HG03103 (cell line): ENCODE results near the gene CYTH1.
A peak's percentile ranks its signal among the peaks of the same experiment; 100 is the strongest.

ENCODE experiments used
- ATAC-seq: cut with Tn5 transposase; IDR thresholded peaks from one replicate; pipeline ENCODE4 v1.9.1; 2021; ENCODE audit warnings: low read depth; ENCODE audit not compliant: unreplicated experiment

Gene CYTH1

GRCh38 chr17:78738278-78738677, 43.8 kb downstream of the CYTH1 start:
- no peak for ATAC-seq

DNA sequence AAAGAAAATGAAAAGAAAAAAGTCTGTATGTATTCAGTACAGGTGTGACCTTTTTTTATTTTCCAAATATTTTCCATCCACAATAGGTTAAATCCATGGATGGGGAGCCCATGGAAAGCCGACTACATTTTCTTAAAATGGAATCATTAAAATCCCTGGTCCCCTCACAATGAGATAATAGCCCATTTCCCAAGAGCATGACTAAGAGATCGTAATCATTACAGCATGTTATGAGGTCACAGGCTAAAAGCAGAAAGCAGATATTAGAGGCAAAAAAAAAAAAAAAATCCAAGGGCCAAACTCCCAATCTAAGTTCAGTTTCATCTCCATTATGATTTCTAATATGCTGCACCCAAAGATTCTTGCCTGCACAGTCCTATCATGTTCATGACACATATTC, 44.7 kb downstream of the CYTH1 start:
- no peak for ATAC-seq

- peak; percentile 46 for ATAC-seq
These were observed 45.5 kb downstream of the CYTH1 start for GRCh38 chr17:78736526-78737079.

- ATAC-seq: no peak
These were observed 46.1 kb downstream of the CYTH1 start for GRCh38 chr17:78735832-78736525.

DNA sequence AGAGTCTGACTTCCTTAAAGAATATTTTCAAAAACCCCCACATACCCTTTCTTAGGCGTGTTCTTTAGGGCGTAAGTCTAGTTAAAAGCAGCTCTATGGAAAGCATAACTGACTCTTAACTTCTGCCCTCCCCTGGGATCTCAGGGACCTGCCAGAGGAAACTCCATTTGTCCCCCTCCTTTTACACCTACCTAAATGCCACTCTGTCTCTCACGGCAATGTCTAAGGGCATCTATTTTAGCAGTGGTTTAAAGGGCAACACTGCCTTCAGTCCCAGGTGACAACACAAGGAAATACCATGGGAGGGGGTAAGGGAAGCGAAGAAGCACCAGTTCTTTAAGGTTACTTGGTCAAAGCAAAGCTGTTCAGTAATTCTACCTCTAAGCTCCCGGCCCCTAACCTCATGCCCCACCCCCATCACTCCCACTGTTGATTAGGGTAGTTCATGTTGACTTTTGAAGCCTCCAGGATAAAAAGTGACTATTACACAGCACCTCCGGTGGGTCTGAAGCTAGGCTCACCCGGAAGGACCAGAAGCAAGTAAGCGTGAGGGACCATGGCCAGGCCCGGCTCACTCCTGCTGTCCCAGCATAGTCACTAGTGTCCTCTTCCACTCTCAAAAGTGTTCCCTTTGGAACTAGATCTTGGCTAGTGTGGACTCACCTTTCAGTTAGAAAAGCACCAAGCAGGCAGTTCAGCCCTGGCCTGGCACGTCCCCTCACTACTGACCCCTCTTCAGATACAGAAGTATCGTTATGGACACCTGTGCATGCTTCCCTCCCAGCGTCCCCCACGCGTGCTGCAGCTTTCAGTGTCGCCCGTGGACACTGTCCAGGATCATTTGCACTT, 47.1 kb downstream of the CYTH1 start:
- no peak for ATAC-seq

GRCh38 chr17:78732354-78732753, 49.7 kb downstream of the CYTH1 start:
- ATAC-seq: no peak

DNA sequence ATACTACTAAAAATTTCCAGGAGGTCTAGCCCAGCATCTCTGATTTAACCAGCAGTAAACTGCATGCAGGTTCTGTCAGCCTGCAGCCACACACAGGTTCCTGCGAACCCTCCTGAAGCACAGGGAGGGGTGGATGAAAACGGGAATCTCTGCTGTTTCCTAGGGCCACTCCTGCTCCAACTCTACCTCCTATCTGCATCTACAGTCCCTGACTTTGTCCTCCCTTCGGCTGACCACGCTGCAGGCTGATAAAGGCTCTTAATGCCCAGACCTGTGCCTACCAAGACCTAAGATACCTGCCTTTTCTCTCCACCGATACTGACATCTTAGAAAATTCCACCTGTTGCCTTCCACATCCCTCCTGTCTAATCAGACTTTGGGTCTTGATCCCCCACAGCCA, 50.2 kb downstream of the CYTH1 start:
- no peak for ATAC-seq

DNA sequence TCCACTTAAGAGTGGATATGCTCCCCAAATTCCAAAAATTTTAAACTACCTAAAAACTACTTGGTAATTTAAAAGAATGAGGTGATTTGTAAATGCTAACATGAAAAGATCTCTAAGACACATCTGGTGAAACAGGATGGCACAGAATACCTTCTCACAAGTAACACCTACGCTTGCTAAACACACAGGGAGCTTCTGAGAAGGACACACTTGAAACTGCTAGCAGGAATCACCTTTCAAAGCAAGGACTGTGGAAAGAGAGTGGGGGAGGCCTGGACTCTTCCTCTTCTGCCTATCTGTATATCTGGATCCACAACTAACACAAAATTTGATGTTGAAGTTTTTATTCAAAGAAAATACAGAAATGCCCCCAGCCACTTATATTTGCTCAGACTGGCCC, 52.4 kb downstream of the CYTH1 start:
- ATAC-seq: no peak

DNA sequence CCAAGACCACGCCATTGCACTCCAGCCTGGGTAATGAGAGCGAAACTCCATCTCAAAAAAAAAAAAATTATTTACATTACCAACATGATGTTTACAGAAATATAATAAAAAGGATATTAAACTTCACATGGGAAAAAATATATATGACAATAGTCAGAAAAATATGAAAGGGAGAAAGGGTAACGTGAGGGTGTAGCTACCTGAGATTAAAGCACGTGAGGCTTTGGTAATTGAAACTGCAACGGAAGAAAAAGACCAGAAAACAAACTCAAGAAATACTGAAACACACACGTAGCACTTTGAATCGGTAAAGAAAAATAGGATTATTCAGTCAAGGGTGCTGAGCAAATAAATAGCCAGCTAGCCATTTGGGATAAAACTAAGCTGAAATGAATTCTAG, 53.6 kb downstream of the CYTH1 start:
- ATAC-seq: no peak

DNA sequence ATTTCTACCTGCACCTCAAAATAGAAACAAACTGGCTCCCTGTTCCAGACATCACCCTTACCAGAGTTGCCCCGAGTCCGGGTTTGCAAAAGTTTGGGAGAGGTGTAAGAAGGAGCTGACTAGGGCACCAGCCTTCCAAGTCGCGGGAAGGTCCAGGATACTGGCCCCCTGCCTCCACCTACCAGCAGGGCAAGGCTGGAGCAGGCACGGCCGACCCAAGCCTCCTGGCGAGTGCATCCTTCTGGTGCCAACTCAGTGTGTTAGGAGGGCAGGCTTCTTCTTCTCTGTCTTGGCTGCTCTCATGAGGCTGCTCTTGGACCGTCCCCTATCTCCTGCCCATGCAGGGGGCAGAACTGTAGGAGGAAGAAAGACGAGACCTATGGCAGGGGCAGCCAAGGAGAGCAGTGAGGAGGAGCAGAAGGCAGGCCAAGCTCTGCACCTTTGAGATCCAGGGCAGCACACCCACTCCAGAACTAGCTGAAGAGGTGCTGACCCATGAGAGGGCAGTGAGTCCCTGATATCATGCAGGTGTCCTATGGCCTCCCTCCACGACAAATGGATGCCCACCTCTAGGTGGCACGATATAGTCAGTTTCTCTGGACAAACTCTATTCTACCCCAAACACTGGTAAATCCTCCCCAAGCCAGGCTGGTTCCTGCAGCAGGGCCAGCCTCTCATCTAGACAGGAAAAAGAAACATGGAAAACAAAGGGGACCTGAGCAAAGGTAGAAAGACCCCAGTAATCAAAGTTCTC, 54.4 kb downstream of the CYTH1 start:
- ATAC-seq: no peak

GRCh38 chr17:78727057-78727456, 55.0 kb downstream of the CYTH1 start:
- ATAC-seq: no peak

- no peak for ATAC-seq
These were observed 55.6 kb downstream of the CYTH1 start for GRCh38 chr17:78726513-78726912.

DNA sequence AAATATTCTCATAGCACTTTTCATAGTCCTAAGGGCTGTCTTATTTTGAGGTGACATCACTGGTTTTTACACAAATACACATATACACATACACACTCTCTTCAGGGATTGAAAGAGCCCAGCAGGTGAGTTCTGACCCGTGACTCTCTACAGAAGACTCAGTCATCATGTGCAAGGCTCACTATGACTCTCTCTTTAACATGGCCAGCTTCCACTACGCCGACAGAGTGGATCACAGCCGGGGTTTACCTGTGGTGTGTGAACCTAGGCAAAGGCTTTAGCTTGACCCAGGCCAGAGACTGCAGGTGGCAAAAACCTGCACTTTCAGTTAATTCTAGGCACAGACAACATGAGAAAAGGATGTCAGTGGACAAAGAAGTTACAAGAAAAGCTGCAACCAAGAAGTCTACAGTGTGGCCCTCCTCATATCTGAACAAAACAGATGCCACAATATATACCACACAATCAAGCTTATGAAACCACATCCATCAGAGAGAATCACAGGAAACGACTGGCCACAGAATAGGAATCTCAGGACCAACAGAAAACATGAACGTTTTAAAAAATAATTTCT, 56.5 kb downstream of the CYTH1 start:
- ATAC-seq: no peak

DNA sequence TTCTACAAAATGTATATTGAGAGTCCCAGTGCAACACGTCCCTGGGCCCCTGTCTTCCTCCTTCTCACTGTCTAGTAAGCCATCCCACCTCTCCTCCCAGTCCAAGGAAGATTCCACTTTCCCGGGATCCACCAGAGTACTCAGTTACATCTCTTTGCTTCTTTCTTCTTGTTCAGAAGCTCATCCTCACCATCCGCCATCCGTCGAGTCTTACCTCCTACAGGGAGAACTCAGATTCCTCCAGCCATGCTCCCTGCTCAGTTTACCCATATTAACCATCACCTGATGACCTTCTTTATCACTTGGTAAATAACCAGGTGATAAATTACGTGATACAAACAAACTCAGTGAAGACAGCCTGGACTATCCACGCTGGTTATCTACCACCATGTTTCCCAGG, 57.1 kb downstream of the CYTH1 start:
- no peak for ATAC-seq

- no peak for ATAC-seq
These were observed 57.5 kb downstream of the CYTH1 start for GRCh38 chr17:78724544-78724943.

- ATAC-seq: no peak
These were observed 58.1 kb downstream of the CYTH1 start for GRCh38 chr17:78723957-78724356.

DNA sequence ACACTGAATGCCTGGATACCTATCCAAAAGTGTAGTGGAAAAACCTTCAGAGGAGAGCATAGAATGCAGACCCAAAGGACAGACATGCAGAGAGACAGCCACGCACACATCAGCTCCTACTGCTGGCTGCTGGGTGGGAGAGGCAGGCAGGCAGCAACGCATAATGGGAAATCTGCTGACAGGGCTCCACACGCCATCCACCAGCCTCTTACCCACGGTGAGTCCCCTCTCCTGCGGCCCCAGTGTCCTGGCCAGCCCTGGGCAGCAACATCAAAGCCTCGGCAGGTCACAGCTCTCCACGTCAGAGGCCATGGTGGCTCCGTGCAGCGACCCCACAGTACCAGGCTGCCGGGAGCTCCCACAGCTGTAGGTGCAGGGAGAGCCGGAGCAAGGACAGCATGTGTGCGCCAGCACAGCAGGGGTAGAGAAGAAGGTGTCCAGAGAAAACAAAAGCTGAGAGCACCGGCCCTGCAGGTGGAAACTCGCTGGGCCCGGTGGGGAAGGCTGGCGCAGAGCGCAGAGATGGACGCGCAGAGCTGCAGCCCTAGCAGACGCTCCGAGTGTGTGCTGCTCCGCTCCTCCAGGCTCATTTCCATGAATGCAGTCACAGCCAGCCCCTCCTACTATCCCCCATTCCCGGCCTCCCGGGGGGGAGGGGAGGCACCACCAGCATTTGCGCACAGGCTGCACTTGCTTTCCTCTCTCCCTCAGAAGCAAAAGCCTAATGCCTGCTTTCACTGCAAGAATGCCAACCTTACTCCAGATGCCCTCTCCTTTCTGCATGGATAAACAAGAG, 58.9 kb downstream of the CYTH1 start:
- no peak for ATAC-seq

DNA sequence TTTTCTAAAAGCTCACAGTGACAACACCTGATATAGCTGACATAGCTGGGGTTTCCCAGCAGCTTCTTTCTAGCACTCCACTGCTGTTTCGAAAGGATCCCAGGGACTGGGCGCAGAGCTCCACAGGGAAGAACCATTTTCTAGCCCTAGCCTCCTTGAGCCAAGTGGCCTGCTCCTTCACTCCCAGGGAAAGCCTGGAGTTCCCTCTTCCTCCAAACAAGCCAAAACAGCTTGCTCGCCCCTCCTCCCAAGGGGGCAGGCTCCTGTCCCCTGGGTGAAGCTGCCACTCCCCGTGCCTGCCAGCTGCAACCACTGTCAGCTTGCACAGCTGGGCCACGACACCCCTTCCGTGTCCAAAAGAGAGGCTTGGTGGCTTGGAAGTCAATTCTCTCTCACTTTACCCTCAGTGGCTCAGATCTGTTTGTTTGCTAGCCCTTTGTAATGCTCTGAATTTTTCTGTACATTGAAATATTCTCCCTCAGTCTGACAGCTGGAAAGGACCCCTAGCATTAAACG, 59.8 kb downstream of the CYTH1 start:
- no peak for ATAC-seq

GRCh38 chr17:78719630-78720298, 62.3 kb downstream of the CYTH1 start:
- ATAC-seq: no peak
